GM21825 (cell line): Measurements from ENCODE around the gene VSIG10L2.
A peak's percentile ranks its signal among the peaks of the same experiment; 100 is the strongest.
"Not testable (repeated sequence)": the region's sequence is repeated elsewhere in the genome, so short reads cannot be mapped to it uniquely, and the experiment has no call there.

Experiments used
- ATAC-seq: cut with Tn5 transposase; IDR thresholded peaks from one replicate; pipeline ENCODE4 v1.9.1; 2021; ENCODE audit warnings: mild to moderate bottlenecking, moderate library complexity; ENCODE audit not compliant: unreplicated experiment

Gene VSIG10L2

DNA sequence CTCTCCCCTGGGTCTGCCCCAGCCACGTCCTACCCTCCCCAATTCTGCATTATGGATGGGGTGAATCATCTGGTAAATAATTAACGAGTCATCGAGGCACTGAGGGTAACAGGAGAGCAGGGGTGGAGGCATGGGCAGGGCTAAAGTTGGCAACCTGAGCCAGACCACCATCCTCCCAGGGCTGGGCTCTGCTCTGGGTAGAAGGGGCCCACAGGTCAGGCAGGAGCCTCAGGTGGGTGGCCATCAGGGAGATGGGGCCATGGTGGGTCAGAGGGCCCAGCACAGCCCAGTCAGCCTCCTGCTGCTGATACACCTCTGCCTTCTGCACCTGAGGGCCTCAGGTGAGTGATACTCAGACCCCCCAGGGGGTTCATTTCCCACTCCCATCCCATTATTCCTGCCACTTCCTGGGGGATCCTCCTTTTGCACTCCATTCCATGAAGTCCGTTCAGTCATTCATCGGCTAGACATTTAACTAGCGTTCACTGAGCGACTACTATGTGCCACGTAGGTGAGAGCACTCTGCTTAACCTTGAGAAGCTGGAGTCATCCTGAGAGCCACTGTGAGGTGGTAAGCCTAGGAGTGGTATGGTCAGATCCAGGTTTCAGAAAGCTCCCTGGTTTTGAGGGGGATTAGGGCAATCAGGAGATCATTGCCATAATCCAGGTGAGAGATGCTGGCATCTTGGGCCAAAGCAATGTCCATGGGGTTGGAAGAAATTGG is at the start of gene VSIG10L2:
TSS of gene VSIG10L2 (plus strand) at position 248 of the 724 bp plus-strand sequence. CDS start at position 260, 12 bp downstream.
- no peak for ATAC-seq

DNA sequence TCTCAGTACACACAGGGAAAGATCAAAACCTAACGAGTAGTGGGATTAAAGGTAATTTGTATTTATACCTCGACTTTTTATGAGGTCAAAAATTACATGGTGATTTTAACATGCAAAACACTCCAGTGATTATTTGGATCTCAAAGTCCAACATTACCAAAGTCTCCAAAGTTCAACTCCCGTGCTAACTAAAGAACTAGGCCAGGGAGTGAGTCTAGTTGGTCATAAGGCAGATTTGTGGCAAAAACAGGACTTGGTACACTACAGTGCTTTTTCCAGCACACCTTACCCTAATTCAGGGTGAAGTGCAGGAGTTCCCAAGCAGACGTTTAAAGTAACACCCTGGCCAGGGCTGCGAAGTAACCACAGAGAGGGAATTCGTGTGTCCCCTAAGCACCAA is 44.0 kb upstream of the VSIG10L2 start:
- no peak for ATAC-seq

DNA sequence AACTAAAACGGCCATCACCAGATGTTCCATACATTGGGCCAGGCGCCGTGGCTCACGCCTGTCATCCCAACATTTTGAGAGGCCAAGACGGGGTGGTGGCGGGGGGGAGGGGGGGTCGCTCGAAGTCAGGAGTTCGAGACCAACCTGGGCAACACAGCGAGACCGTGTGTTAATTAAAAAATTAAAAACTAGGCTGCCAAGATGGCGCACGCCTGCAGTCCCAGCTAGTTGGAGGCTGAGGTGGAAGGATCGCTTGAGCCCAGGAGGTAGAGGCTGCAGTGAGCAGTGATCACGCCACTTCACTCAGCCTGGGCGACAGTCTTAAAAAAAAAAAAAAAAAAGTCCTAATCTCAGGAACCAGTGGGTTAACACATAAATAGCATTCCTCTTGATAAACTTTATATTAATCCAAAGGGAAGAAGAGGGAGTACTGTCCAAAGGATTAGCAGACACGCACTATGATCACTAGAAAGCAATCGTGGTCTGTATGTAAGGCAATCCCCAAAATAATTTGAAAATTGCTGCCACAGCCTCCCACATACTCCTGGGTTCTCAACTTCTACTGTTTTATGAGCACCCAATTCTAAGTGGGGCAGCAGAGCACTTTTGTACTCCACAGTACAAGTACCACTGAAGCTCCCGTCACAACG is 43.4 kb upstream of the VSIG10L2 start:
- ATAC-seq = no peak

DNA sequence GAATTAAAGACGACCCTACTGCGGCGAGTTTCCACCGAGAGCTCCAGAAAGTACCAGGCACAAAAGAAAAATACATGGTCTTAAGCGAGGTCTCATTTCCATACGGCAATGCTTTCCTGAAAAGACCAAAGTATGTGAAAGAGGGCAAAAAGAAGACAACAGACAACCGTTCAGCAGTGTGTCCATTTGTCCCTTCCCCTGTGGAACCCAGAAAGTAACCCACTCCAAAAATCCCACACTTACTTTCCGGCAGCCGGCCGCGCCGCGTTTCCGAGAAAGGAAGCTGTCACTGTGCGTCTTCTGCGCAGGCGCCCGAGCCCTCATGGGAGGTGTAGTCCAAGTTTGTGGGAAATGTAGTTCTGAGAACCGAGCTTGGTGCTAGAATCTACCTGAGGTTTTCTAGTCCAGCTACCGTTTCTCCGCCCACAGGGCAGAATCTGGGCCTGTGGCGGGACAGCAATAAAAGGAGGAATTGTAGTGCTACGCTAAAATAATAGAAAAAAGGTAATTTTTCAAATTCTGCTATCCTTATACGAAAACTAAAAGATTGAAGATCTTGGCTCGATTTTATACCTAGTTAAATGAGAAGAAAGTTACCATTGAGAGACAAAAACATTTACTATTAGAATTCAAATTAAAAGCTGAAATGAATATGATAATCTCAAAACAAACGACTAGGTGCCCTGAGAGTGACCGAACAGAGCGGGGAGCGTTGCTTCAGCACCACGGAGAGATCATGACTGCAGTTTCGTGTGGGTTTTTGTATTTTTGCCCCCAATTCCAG is 42.7 kb upstream of the VSIG10L2 start, which contains the start of gene PUS3:
TSS of gene PUS3 (minus strand) at position 280 of the 784 bp plus-strand sequence. CDS start 6,922 bp downstream, outside the sequence.
- peak; percentile 97 for ATAC-seq

DNA sequence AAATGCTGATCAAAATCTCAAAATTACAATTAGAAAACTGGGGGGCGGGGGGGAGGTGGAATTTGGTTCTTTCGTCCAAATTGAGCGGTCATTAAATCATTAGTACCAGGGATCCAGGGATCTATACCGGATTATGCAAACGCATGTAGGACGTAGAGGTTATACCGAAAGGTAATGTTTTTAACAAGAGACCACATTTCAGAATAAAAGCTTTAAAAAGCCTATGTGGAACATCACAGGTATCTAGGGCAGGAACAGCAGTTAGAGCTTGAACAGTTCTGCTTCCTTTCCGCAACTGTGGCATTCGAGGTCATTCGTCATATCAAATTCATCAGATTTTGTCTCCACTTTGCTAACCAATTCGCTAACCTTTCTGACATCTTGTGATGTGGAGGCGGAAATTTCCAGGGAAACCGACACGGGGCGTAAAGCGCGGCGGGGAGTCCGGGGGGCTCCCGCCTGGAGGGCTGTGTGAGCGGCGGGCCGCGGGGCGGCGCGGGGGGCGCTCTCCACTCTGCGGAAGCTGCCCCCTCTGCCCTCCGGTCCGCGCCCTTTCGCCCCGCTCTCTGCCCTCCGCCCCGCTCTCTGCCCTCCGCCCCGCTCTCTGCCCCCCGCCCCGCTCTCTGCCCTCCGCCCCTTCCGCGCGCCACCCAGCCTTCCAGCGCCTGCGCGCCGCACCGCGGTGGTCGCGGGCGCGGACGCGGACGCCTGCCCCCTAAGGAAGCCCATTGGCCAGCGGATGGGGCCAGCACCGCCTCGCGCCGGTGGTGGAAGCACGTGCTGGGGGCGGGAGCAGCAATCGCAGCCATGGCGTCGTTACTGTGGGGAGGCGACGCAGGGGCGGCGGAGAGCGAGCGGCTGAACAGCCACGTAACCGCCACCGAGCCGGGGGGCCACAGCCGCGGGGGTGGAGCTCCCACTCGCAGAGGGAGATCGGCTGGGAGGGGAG is 41.9 kb upstream of the VSIG10L2 start, which contains the start of gene DDX25:
TSS of gene DDX25 (plus strand) at position 798 of the 949 bp plus-strand sequence. CDS start at position 808, 10 bp downstream.
- no peak for ATAC-seq

DNA sequence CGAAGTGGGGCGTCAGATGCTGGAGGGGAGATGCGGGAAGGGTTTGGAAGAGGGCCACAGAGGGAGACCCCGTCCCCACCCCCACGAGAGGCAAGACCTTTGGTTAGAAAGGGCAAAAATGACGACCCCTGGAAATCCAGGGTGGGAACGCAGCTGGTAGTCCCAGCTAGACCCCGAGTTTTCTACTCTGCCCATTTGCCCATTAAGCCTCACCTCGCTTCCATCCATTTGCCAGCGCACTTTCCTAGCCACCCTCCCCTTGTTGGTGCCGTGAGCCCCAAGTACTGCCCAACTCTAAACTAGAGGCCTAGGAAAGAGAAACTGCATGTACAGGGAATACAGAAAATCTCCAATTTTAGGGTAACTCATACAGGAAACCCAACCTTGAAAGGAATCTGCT is 41.2 kb upstream of the VSIG10L2 start:
- ATAC-seq = no peak

DNA sequence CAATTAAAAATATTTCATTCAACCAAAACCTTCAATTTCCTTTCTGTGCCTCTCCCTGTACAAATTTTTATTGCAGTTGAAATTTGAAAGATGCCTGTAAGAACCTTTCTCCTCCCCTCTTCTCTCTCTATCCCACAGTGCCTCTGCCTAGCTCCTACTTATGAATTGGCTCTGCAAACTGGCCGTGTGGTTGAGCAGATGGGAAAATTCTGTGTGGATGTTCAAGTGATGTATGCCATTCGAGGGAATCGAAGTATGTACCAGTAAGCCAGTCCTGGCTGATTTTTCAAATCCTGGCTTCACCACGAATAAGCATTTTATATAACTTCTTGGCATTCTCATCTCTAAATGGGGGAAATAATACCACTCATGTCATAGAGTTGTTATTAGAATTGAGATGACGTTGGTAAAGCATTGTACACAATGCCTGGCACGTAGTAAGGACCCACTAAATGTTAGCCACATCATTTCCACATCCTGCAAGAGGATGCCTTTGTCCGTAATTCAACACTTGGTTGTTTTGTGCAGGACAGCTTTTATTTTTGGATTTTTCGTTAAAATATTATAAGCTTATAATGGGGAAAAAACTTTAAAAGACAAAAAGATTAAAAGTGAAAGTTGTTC is 35.5 kb upstream of the VSIG10L2 start:
- no peak for ATAC-seq

DNA sequence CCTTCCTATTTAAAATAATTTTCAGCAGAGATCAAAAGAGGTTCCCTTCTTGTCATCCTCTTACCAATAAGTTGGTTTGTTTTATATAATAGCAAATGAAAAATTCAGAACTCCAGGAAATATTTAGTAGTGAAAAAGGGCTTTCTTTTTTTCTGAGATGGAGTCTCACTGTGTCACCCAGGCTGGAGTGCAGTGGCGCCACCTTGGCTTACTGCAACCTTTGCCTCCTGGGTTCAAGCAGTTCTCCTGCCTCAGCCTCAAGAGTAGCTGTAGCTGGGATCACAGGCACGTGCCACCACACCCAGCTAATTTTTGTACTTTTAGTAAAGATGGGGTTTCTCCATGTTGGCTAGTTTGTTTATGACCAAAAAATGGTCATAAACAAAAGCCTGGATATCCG is 31.2 kb upstream of the VSIG10L2 start:
- ATAC-seq = not testable (repeated sequence)

DNA sequence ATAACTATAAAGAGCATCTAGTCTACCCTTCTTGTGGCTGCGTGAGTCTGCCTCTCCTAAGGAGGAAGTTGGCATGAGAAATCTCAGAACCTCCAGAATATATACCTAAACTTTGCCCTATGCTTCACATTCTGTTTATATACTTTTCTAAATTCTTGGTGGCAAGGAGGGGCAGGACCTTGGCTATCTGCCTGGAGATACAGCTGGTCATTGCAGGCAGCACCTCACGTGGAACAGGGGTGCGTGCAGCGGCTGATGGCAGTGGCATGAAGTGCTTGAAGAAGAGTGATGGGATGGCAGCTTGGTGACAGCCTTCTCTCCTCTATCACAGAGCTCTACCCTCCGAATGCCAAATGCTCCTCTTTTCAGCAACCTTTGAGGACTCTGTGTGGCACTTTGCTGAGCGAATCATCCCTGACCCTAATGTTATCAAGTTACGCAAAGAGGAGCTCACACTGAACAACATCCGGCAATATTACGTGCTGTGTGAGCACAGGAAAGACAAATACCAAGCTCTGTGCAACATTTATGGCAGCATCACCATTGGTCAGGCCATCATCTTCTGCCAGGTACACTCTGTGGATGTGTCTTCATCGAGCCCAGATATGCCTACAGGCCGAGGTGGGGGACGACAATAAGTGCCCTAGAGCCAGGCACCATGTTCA is 29.0 kb upstream of the VSIG10L2 start:
- ATAC-seq = no peak

DNA sequence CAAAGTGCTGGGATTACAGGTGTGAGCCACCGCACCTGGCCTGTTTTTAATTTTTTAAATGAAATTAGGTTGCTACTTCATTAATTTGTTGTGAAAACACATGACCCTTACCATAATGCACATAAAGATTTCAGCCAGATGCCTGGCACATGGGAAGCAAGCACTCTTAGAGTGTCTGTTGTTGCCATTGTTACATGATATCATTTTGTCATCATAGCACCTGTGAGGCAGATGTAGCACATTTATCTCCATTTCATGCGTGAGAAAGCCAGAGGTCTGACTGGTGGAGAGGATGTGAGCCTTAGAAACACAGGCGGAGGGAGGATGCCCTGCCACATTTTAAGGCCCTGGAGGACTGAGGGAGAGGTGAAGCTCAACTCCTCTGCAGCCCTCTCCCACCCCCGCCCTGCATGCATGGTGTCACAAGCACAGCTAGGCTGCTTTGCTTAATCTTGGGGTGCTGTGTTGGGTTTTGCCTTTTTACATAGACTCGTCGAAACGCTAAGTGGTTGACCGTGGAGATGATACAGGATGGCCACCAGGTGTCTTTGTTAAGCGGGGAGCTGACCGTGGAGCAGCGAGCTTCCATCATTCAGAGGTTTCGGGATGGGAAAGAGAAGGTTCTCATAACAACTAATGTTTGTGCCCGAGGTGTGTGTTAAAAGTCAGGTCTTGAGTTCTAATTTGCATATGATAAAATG is 27.6 kb upstream of the VSIG10L2 start:
- ATAC-seq = no peak

DNA sequence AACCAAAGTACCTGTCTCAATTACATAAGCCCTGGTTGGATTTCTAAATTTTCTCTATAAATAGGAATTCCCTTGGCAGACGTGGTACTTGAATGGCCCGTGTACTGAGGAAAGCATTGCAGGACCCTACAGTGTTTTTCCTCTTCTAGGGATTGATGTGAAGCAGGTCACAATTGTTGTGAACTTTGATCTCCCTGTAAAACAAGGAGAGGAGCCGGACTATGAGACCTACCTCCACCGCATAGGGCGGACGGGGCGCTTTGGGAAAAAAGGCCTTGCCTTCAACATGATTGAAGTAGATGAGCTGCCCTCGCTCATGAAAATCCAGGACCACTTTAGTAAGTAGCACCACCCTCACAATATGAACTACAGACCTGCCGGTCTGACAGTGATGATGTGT is 24.8 kb upstream of the VSIG10L2 start:
- no peak for ATAC-seq

DNA sequence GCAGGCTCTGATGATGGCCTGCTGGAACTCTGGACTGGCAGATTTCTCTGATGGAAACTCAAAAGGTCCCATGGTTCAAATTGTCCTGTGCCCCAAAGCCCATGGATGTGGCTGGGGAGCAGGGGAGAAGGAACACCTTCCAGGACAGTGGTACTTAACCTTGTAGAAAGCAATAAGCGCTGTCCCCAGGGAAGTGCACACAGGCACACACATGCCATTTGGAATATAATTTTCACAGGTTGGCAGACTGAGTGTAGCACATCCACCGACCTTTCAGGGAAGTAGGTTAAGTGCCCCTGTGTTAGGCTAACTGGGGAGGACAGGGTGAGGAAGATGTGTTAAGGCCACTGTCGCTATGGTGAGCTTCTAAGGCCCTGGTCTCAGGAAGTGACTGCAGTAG is 23.7 kb upstream of the VSIG10L2 start:
- ATAC-seq = no peak

DNA sequence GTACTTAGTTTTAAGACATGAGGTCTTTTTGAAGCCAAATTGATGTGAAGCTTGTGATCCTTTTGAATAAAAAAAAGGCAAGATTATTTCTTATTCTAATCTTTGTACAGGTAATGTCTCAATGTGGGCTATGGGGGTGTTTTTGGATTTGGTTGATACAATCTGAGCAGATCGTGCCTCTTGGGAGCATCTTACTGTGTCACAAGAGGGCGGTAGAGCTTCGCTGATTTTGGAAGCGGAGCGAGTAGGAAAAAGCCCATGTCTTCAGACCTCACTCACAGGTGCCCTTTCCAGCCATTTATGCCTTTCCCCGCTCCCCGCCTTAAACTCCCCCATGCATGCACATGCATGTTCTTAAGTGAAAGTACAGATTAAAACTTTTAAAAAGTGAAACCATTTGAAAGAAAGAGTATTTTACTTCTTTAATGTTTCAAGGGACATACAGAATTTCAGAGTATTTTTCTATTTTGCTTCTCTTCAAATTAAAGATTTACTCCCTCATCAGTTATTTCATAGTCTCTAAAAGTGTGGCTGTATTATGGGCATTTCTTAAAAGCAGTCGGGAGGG is 22.7 kb upstream of the VSIG10L2 start:
- ATAC-seq = peak; percentile 76

DNA sequence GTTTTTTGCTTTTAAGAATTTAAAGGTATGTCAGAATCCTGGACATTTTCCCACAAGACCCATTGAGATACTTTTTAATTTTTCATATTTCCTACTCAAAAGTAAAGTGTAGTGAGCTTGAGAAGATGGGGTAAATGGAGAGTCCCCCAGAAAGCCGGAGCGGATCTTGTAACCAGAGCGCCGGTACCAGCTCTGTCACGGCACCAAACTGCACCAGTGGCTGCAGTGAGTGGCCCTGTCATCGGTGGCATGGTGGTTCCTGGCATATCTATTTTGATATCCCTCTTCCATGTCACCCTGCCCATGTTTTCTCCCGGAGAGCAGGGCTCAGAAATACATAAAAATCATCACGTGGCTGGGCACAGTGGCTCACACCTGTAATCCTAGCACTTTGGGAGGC is 22.2 kb upstream of the VSIG10L2 start:
- ATAC-seq = no peak

DNA sequence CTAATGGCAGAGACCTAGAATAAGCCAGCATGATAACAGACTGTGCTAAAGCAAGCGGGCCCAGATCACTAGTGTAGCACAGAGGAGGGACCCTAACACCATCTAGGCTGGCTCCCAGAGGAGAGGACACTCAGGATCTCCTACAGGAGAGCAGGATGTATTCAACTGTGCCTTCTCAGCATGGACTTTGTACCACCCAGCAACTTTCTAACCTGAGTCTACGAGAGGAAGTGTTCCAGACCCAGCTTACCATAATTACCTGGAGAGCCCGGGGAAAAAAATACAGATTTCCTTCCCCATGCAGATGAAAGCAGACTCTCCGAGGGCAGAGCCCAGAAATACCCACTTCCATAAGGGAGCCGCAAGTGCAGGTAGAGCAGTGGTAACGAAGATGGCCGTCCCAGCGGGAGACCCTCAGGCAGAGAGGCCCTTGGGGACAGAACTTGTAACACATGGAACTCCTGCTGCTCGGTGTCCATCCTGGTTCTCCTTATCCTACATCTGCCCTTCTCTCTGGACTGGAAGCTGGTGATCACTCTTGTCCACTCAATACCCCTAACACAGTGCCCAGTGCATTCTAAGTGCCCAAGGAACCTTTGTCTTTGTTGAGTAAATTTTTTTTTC is 21.3 kb upstream of the VSIG10L2 start:
- ATAC-seq = no peak

DNA sequence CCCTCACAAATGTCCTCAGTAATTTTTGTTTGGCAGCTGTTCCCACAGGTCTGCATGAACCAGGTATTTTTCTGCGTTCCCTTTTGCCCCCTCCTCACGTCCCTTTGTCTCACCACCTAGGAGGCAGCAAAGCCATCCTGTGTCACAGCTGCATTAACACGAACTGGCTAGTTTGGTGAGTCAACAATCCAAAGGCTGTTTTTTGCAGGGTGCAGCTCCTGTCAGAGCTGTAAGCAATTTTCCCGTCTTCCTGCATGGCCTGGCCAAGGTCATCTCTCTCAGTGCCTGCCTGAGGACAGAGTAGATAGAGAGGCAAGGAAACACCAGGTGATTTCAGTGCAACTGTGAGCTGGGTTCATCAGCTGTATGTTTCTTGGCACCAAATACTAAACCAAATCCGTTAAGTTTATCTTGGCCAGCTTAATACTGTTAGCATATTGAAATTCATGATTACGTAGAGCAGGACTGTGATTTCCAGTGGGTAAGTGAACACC is 20.6 kb upstream of the VSIG10L2 start:
- no peak for ATAC-seq

DNA sequence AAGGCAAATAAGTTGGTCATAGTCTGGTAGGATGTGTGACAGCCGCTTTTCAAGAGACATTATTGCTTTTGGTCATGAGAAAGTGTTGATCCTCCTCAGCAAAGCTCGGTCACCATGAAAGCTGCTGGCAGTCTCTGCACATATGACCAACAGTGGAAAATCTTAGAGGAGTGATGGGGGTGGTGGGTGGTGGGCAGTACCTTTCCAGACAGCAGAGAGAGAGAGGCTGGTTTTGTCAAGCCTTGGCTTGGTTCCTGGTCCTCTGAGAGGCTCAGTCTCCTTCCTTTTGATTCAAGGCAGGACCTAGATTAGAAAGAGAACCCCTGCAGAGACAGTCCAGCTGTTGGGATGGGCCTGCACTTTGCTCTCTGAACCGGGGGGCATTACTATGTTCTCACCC is 20.0 kb upstream of the VSIG10L2 start:
- ATAC-seq = no peak

DNA sequence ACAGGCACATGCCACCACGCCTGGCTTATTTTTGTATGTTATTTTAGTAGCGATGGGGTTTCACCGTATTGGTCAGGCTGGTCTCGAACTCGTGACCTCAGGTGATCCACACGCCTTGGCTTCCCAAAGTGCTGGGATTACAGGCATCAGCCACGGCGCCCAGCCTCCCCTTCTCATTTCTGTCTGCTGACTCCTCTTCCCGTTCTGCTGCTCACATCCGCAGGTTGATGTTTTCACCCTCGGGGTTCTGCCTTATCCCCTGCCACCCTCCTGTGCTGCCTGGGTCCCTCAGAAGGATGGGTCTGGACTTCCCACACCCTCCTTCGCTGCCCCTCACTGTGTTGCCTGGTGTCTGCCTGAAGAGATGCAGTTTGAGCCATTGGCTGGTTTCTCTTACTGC is 19.2 kb upstream of the VSIG10L2 start:
- no peak for ATAC-seq
